H9 (cell line): ENCODE data around the gene NR5A1. TPM values are rescaled to one million over a fixed set of nuclear protein-coding genes. Genes with fewer than 3 reads are reported as not detected.

Source experiments
- DNase-seq: peaks from one replicate; pipeline ENCODE4 v3.0.0-alpha.2; 2017
- H2AFZ ChIP-seq: one replicate; pipeline ENCODE4 v1.6.1; 2013; ENCODE audit warnings: mild to moderate bottlenecking, low read length, control low read depth, moderate library complexity
- H2AK5ac ChIP-seq: 2 replicates; pipeline ENCODE4 v1.6.1; 2013; ENCODE audit warnings: low read length, control low read depth, mixed read lengths; ENCODE audit not compliant: insufficient read length
- H2BK120ac ChIP-seq: one replicate; pipeline ENCODE4 v1.6.1; 2013; ENCODE audit warnings: low read depth, mild to moderate bottlenecking, low read length, control low read depth, inconsistent platforms; ENCODE audit not compliant: poor library complexity, severe bottlenecking
- H2BK12ac ChIP-seq: 2 replicates; pipeline ENCODE4 v1.6.1; 2013; ENCODE audit warnings: low read length, control low read depth, mixed read lengths, low read depth; ENCODE audit not compliant: insufficient read length
- H2BK15ac ChIP-seq: 2 replicates; pipeline ENCODE4 v1.6.1; 2013; ENCODE audit warnings: low read depth, low read length, control low read depth
- H2BK20ac ChIP-seq: one replicate; pipeline ENCODE4 v1.6.1; 2013; ENCODE audit warnings: low read depth, mild to moderate bottlenecking, low read length, control low read depth, inconsistent platforms; ENCODE audit not compliant: poor library complexity, severe bottlenecking
- H2BK5ac ChIP-seq: 2 replicates; pipeline ENCODE4 v1.6.1; 2013; ENCODE audit warnings: low read length, control low read depth, mixed read lengths; ENCODE audit not compliant: insufficient read length
- H3K14ac ChIP-seq: 2 replicates; pipeline ENCODE4 v1.6.1; 2013; ENCODE audit warnings: low read length, control low read depth; ENCODE audit not compliant: insufficient read depth
- H3K18ac ChIP-seq: 2 replicates; pipeline ENCODE4 v1.6.1; 2013; ENCODE audit warnings: low read depth, mild to moderate bottlenecking, mixed read lengths, low read length, control low read depth; ENCODE audit not compliant: insufficient read length
- H3K23ac ChIP-seq: 2 replicates; pipeline ENCODE4 v1.6.1; 2013; ENCODE audit warnings: low read length, control low read depth, mixed read lengths, low read depth; ENCODE audit not compliant: insufficient read length
- H3K23me2 ChIP-seq: 2 replicates; pipeline ENCODE4 v1.6.1; 2013; ENCODE audit warnings: low read depth, mild to moderate bottlenecking, mixed read lengths, low read length, control low read depth; ENCODE audit not compliant: insufficient read length, poor library complexity, severe bottlenecking
- H3K27ac ChIP-seq: 2 replicates; pipeline ENCODE4 v1.5.1; 2013; ENCODE audit warnings: low read length, control low read depth, mixed read lengths, low read depth; ENCODE audit not compliant: insufficient read length
- H3K27me3 ChIP-seq: 2 replicates; pipeline ENCODE4 v1.6.1; 2013; ENCODE audit warnings: low read length, control low read depth, inconsistent platforms; ENCODE audit not compliant: insufficient read depth
- H3K4ac ChIP-seq: 2 replicates; pipeline ENCODE4 v1.6.1; 2013; ENCODE audit warnings: low read depth, mild to moderate bottlenecking, control low read depth, inconsistent platforms, low read length, moderate library complexity
- H3K4me1 ChIP-seq: 2 replicates; pipeline ENCODE4 v1.6.1; 2013; ENCODE audit warnings: low read length, control low read depth, inconsistent platforms; ENCODE audit not compliant: insufficient read depth
- H3K4me2 ChIP-seq: 2 replicates; pipeline ENCODE4 v1.6.1; 2013; ENCODE audit warnings: low read length, control low read depth, mixed read lengths; ENCODE audit not compliant: insufficient read length, insufficient read depth
- H3K56ac ChIP-seq: 2 replicates; pipeline ENCODE4 v1.6.1; 2013; ENCODE audit warnings: low read depth, mild to moderate bottlenecking, mixed read lengths, low read length, control low read depth; ENCODE audit not compliant: insufficient read length
- H3K79me1 ChIP-seq: 2 replicates; pipeline ENCODE4 v1.6.1; 2013; ENCODE audit warnings: low read depth, mild to moderate bottlenecking, moderate library complexity, low read length, control low read depth, inconsistent platforms; ENCODE audit not compliant: insufficient read depth, poor library complexity, severe bottlenecking
- H3K79me2 ChIP-seq: 2 replicates; pipeline ENCODE4 v1.6.1; 2013; ENCODE audit warnings: low read length, control low read depth, inconsistent platforms; ENCODE audit not compliant: insufficient read depth
- H3K9ac ChIP-seq: 2 replicates; pipeline ENCODE4 v1.6.1; 2013; ENCODE audit warnings: low read length, control low read depth, mixed read lengths; ENCODE audit not compliant: insufficient read length; ENCODE audit errors: extremely low read depth
- H3K9me3 ChIP-seq: one replicate; pipeline ENCODE4 v1.6.1; 2013; ENCODE audit warnings: low read depth, low read length, inconsistent platforms; ENCODE audit not compliant: control insufficient read depth
- H3T11ph ChIP-seq: one replicate; pipeline ENCODE4 v1.6.1; 2013; ENCODE audit warnings: mild to moderate bottlenecking, low read length, control low read depth, inconsistent platforms
- H4K20me1 ChIP-seq: one replicate; pipeline ENCODE4 v1.6.1; 2013; ENCODE audit not compliant: control insufficient read depth, insufficient read length, insufficient read depth
- H4K5ac ChIP-seq: 2 replicates; pipeline ENCODE4 v1.6.1; 2013; ENCODE audit warnings: low read depth, mild to moderate bottlenecking, mixed read lengths, low read length, control low read depth; ENCODE audit not compliant: insufficient read length
- H4K8ac ChIP-seq: replicated peaks from 2 replicates; pipeline ENCODE4 v1.6.1; 2013; ENCODE audit warnings: low read length, control low read depth, mixed read lengths, low read depth; ENCODE audit not compliant: insufficient read length
- H4K91ac ChIP-seq: 2 replicates; pipeline ENCODE4 v1.6.1; 2013; ENCODE audit warnings: low read depth, mild to moderate bottlenecking, moderate library complexity, mixed read lengths, low read length, control low read depth; ENCODE audit not compliant: insufficient read length
- H3K27ac Mint-ChIP-seq, 3 experiments: 2 replicates in 2 of 3; 3 replicates in 1 of 3; pipeline ENCODE4 v1.8.0; 2020 to 2021; ENCODE audit warnings: mixed read lengths in 3 of 3, mild to moderate bottlenecking in 1 of 3, moderate library complexity in 1 of 3
- H3K27me3 Mint-ChIP-seq: 2 replicates; pipeline ENCODE4 v1.8.0; 2021; ENCODE audit warnings: low read depth, mild to moderate bottlenecking, moderate library complexity, mixed read lengths
- H3K36me3 Mint-ChIP-seq, 3 experiments: 2 replicates in 2 of 3; 3 replicates in 1 of 3; pipeline ENCODE4 v1.8.0; 2020 to 2021; ENCODE audit warnings: low read depth in 3 of 3, mixed read lengths in 3 of 3; ENCODE audit not compliant: insufficient read depth in 1 of 3
- H3K4me1 Mint-ChIP-seq, 2 experiments: 2 replicates each; pipeline ENCODE4 v1.8.0; 2020; ENCODE audit warnings: mixed read lengths in 2 of 2
- H3K4me3 Mint-ChIP-seq, 2 experiments: 2 replicates in 1 of 2; 3 replicates in 1 of 2; pipeline ENCODE4 v1.8.0; 2020 to 2021; ENCODE audit warnings: mild to moderate bottlenecking in 2 of 2, mixed read lengths in 2 of 2, moderate library complexity in 1 of 2
- H3K9me3 Mint-ChIP-seq, 2 experiments: 2 replicates in 1 of 2; 3 replicates in 1 of 2; pipeline ENCODE4 v1.8.0; 2020; ENCODE audit warnings: mild to moderate bottlenecking in 2 of 2, mixed read lengths in 2 of 2, moderate library complexity in 1 of 2
- CTCF ChIP-seq: fragments of 200-600 bp; sonication (generic); conservative IDR thresholded peaks from 3 replicates; pipeline ENCODE4 v1.8.0; 2021; ENCODE audit warnings: antibody characterized with exemption, mild to moderate bottlenecking
- WGBS: extraction: QIAGEN DNeasy Blood & Tissue Kit; methylation state at CpG from one replicate; pipeline ENCODE4 v1.1.7; 2013; ENCODE audit warnings: missing lambda C conversion rate, low lambda C conversion rate, mixed read lengths; ENCODE audit not compliant: insufficient read length; ENCODE audit errors: extremely low coverage; 5-methylcytosine and 5-hydroxymethylcytosine counted together
- total RNA-seq: library from RNA; stranded (reverse); gene quantifications from 2 replicates; pipeline ENCODE4 v1.2.1, GENCODE V29; 2021

The NR5A1 gene
- total RNA-seq, 1 experiment from 2014 or later: 0.37 TPM

GRCh38 chr9:124532897-124533296 is 25.7 kb upstream of the NR5A1 start:
- Histone ChIP-seq H2BK5ac (no peak overlapping the region), H3K9ac (no peak overlapping the region), H3K4me2 (no peak overlapping the region), H2BK120ac (no peak overlapping the region), H3K27ac (no peak overlapping the region), H3K4ac (no peak overlapping the region), H3K23me2 (no peaks in the 10 kb centered on the region), H4K5ac (no peak overlapping the region), H3K79me2 (0 out of 2 replicates have a peak, but pooled peaks cover 1% of the 10 kb centered on the region), H2AK5ac (no peak overlapping the region), H2BK20ac (no peak overlapping the region), H3K56ac (no peak overlapping the region), H4K91ac (no peak overlapping the region), H3K4me1 (no peaks in the 10 kb centered on the region), H4K20me1 (no peaks in the 10 kb centered on the region), H3K27me3 (no peaks in the 10 kb centered on the region), H2AFZ (no peak overlapping the region), H3T11ph (no peak overlapping the region), H4K8ac (no peak overlapping the region), H3K14ac (no peak overlapping the region), H2BK12ac (no peak overlapping the region), H2BK15ac (no peak overlapping the region), H3K18ac (no peak overlapping the region), H3K23ac (no peak overlapping the region), H3K79me1 (no peaks in the 10 kb centered on the region), H3K9me3 (no peaks in the 10 kb centered on the region)
- peak; percentile 49 for TF ChIP-seq CTCF
- H3K4me3 Mint-ChIP-seq: no peak overlapping the region
- H3K27me3 Mint-ChIP-seq: no peaks in the 10 kb centered on the region
- H3K27ac Mint-ChIP-seq: 0 out of 7 replicates have a peak overlapping the region, but pooled peaks of 1 of the 3 experiments have one; percentile 19
- H3K36me3 Mint-ChIP-seq: peaks cover 24 to 37% (median 29%) of the 10 kb centered on the region in 3 experiments
- no CpG with 5 or more reads among the region's 2 CpGs for WGBS
- no peaks in the 10 kb centered on the region for H3K9me3 Mint-ChIP-seq
- no peaks in the 10 kb centered on the region for H3K4me1 Mint-ChIP-seq
- peak; percentile 44 for DNase-seq
